ENCODE measurements around the gene ZNF554.

The ZNF554 gene

GRCh38 chr19:2782936-2783780 lies 36.5 kb upstream of the ZNF554 start, which contains the start of gene SGTA:
Gene SGTA (minus strand): TSS chr19:2783273. CDS start chr19:2769068, 14,205 bp downstream.
- Histone ChIP-seq H4K20me1 (ENCODE audit: insufficient read depth, low read length) (peaks cover 29% of the 10 kb centered on the region), H3K4me3 (ENCODE audit: low read length) (peak within 1 kb of the TSS; percentile 86), H3K9ac (ENCODE audit: low read length) (peak within 1 kb of the TSS; percentile 91), H3K9me3 (ENCODE audit: insufficient read depth, low read length) (no peaks in the 10 kb centered on the region), H3K4me1 (ENCODE audit: low read length) (peaks cover 23% of the 10 kb centered on the region), H3K27ac (ENCODE audit: low read length) (peak within 1 kb of the TSS; percentile 50), H3K36me3 (replicated peaks; ENCODE audit: low read depth, low read length) (peaks cover 23% of the 10 kb centered on the region), H2AFZ (ENCODE audit: low read depth, low read length) (peak within 1 kb of the TSS; percentile 69), H3K79me2 (ENCODE audit: low read length) (peaks cover 79% of the 10 kb centered on the region), H3K4me2 (ENCODE audit: low read length) (peak within 1 kb of the TSS; percentile 90), H3K27me3 (ENCODE audit: low read depth, low read length) (no peaks in the 10 kb centered on the region)
- TF ChIP-seq EZH2phosphoT487 (IDR thresholded peaks at IDR 0.05; ENCODE audit: low read depth) (no peak), CTCF (IDR thresholded peaks at IDR 0.05; ENCODE audit: low read depth, low read length) (peak; percentile 35)

GRCh38 chr19:2783781-2784145 lies 35.9 kb upstream of the ZNF554 start:
- Histone ChIP-seq H3K79me2 (ENCODE audit: low read length) (peaks cover 79% of the 10 kb centered on the region), H3K27me3 (ENCODE audit: low read depth, low read length) (no peaks in the 10 kb centered on the region), H3K4me3 (ENCODE audit: low read length) (peak overlapping the region; percentile 86), H3K4me1 (ENCODE audit: low read length) (peaks cover 23% of the 10 kb centered on the region), H2AFZ (ENCODE audit: low read depth, low read length) (peak overlapping the region; percentile 69), H4K20me1 (ENCODE audit: insufficient read depth, low read length) (peaks cover 28% of the 10 kb centered on the region), H3K27ac (ENCODE audit: low read length) (peak overlapping the region; percentile 47), H3K4me2 (ENCODE audit: low read length) (peak overlapping the region; percentile 74), H3K9me3 (ENCODE audit: insufficient read depth, low read length) (no peaks in the 10 kb centered on the region), H3K9ac (ENCODE audit: low read length) (peak overlapping the region; percentile 38; the same call in 1 of the 2 replicates), H3K36me3 (replicated peaks; ENCODE audit: low read depth, low read length) (peaks cover 25% of the 10 kb centered on the region)
- TF ChIP-seq EZH2phosphoT487 (IDR thresholded peaks at IDR 0.05; ENCODE audit: low read depth) (no peak), CTCF (IDR thresholded peaks at IDR 0.05; ENCODE audit: low read depth, low read length) (no peak)

- peak within 1 kb of the TSS; percentile 74 for H3K4me2 ChIP-seq (ENCODE audit: low read length)
- no peaks in the 10 kb centered on the region for H3K9me3 ChIP-seq (ENCODE audit: insufficient read depth, low read length)
- peak within 1 kb of the TSS; percentile 84 for H3K4me3 ChIP-seq (ENCODE audit: low read length)
- H3K4me1 ChIP-seq (ENCODE audit: low read length): peaks cover 23% of the 10 kb centered on the region
- peak within 1 kb of the TSS; percentile 90 for H3K9ac ChIP-seq (ENCODE audit: low read length)
- H3K27ac ChIP-seq (ENCODE audit: low read length): peak within 1 kb of the TSS; percentile 40
- no peaks in the 10 kb centered on the region for H3K27me3 ChIP-seq (ENCODE audit: low read depth, low read length)
- peaks cover 79% of the 10 kb centered on the region for H3K79me2 ChIP-seq (ENCODE audit: low read length)
- peak within 1 kb of the TSS; percentile 50; the same call in 1 of the 2 replicates for H2AFZ ChIP-seq (ENCODE audit: low read depth, low read length)
- H4K20me1 ChIP-seq (ENCODE audit: insufficient read depth, low read length): peaks cover 20% of the 10 kb centered on the region
- H3K36me3 ChIP-seq (replicated peaks; ENCODE audit: low read depth, low read length): peaks cover 30% of the 10 kb centered on the region
- TF ChIP-seq EZH2phosphoT487 (IDR thresholded peaks at IDR 0.05; ENCODE audit: low read depth): no peak
- TF ChIP-seq CTCF (IDR thresholded peaks at IDR 0.05; ENCODE audit: low read depth, low read length): no peak
These were observed 34.2 kb upstream of the ZNF554 start, which contains the start of gene THOP1 for GRCh38 chr19:2785244-2785997. Gene THOP1 (plus strand): TSS chr19:2785503. CDS start chr19:2785663, 160 bp downstream.

GRCh38 chr19:2787115-2787514 lies 32.6 kb upstream of the ZNF554 start:
- Histone ChIP-seq H3K4me1 (ENCODE audit: low read length) (peaks cover 13% of the 10 kb centered on the region), H3K79me2 (ENCODE audit: low read length) (peaks cover 79% of the 10 kb centered on the region), H2AFZ (ENCODE audit: low read depth, low read length) (no peak overlapping the region), H3K4me2 (ENCODE audit: low read length) (no peak overlapping the region), H3K27me3 (ENCODE audit: low read depth, low read length) (no peaks in the 10 kb centered on the region), H3K36me3 (replicated peaks; ENCODE audit: low read depth, low read length) (peaks cover 39% of the 10 kb centered on the region), H3K4me3 (ENCODE audit: low read length) (no peak overlapping the region), H3K27ac (ENCODE audit: low read length) (no peak overlapping the region), H4K20me1 (ENCODE audit: insufficient read depth, low read length) (peaks cover 9% of the 10 kb centered on the region; the same call in 1 of the 2 replicates), H3K9ac (ENCODE audit: low read length) (no peak overlapping the region), H3K9me3 (ENCODE audit: insufficient read depth, low read length) (no peaks in the 10 kb centered on the region)
- TF ChIP-seq CTCF (IDR thresholded peaks at IDR 0.05; ENCODE audit: low read depth, low read length) (no peak), EZH2phosphoT487 (IDR thresholded peaks at IDR 0.05; ENCODE audit: low read depth) (no peak)
